T47D (cell line): Measurements from ENCODE around the gene VWF.

Experiments
- DNase-seq, 2 experiments: peaks; one replicate each; pipeline versions ENCODE4 v3.0.0 to v3.0.0-alpha.2; 2011 to 2012; ENCODE audit warnings: low read depth in 1 of 2, low spot score in 1 of 2
- JUND ChIP-seq: IDR thresholded peaks from 2 replicates; pipeline ENCODE4 v1.6.1; 2012; ENCODE audit warnings: low read depth
- in situ Hi-C: cut with HindIII; loops from 2 replicates; pipeline ENCODE4 v1.10.0; 2016; ENCODE audit warnings: low sequenced_read_pairs, low pct_unique_long_range_greater_than_20kb

Gene VWF

DNA sequence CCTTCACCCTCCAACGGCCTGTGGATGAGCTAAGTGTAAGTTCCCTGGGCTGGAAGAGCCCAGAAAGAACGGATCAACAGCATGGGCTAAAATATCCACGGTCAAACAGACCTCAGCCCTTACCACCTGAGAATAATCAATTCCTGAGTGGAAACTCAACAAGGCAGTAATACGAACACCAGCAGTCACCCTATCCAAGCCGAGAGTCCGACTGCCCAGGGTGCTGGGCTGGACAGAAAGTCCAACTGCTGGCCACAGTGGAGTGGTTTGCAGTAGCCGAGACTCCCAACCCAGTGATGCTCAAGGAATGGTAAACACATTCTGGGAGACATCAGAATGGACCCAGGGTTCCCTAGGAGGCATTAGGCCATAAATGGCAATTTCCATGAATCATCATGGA, 216.2 kb downstream of the VWF start:
- no peak for TF ChIP-seq JUND
- in situ Hi-C loops: no loop called here
- no peak for DNase-seq

- DNase-seq: no peak
- in situ Hi-C loops: no loop called here
- TF ChIP-seq JUND: no peak
These were observed 216.7 kb downstream of the VWF start for GRCh38 chr12:5907807-5908206.

- in situ Hi-C loops: no loop called here
- no peak for DNase-seq
- no peak for TF ChIP-seq JUND
These were observed 218.7 kb downstream of the VWF start for GRCh38 chr12:5905757-5906156.

- no peak for TF ChIP-seq JUND
- in situ Hi-C loops: no loop called here
- DNase-seq: no peak
These were observed 219.5 kb downstream of the VWF start for GRCh38 chr12:5904969-5905368.

GRCh38 chr12:5904441-5904840, 220.0 kb downstream of the VWF start:
- no peak for DNase-seq
- in situ Hi-C loops: no loop called here
- no peak for TF ChIP-seq JUND

DNA sequence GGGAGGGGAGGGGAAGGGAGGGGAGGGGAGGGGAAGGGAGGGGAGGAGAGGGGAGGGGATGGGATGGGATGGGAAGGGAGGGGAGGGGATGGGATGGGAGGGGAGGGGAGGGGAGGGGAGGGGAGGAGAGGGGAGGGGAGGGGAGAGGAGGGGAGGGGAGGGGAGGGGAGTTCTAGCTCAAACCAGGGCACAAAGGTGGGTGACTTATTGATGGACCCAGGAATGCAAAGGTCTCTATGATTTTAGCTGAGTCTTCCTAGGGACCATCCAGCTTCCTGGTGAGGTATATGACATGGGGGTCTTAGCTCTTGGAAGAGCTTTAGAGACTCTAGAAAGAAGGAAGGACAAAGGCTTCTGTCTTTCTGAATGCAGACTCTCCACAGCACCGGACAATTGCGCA, 221.7 kb downstream of the VWF start:
- TF ChIP-seq JUND: no peak
- in situ Hi-C loops: no loop called here
- no peak for DNase-seq

DNA sequence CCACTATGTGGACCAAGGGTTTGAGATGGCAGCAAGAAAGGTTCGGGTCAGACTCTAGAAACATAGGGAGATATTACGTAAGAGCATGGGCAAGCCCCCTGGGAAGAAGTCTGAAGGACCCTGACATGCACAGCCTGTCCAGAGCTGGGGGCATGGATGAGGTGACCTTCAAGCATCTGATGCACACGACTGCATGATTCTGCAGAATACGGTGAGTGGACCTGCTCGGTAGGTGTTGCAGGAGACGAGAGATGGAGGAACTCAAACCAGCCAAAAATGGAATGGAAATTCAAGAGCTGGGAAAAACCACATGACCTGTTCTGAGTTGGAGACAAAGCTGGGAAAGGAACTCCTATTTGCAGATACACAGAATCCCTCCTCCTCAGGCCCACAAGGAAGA, 223.1 kb downstream of the VWF start:
- in situ Hi-C loops: no loop called here
- TF ChIP-seq JUND: no peak
- no peak for DNase-seq

DNA sequence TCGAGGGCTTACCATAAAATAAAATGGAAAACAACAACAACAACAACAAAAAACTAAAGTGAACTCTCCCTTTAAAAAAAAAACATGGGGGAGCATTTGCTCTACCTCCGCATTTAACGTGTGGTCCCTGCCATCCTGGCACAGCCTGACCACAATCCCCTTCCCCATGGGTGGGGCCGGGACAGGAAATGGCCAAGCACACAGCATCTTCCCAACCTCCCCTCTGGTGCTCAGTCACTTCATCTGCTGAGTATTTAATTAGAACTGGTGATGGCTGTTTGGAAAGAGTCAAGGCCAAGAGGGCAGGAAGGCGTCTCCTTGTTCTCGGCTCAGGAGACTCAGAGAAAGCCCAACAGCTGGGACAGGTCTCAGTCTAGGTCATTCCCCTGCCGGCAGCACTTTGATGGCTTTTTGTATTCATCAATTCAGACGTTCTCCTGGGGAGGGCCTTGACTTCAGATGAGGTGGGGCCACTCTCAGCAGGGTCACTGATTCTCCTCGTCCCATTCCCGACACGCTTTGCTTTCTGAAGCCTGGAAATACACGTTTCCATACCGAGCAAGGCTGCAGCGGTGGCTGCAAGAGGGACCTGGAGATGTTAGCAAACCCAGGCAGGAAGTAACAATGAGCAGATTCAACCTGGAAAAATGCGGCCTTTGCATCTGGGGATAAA, 223.8 kb downstream of the VWF start:
- in situ Hi-C loops: no loop called here
- TF ChIP-seq JUND: no peak
- DNase-seq: no peak

DNA sequence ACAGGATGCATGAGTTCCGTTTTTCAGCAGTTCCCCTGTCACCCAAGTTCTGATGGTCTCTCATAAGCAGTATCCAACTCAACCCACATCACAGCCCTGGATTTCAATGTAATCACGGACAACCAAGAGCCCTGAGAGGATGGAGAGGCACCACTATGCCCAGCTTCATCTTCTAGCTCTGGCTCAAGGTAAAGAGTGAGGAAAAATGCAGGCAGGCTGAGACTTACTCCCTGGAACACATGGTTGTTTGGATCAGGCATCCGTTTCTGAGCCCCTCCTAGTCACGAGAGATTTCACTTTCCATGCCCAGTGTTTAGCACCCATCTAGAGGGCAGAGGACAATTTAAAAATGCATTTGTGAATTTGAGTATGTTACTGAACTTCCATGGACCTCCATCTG, 224.4 kb downstream of the VWF start:
- in situ Hi-C loops: no loop called here
- no peak for DNase-seq
- no peak for TF ChIP-seq JUND

DNA sequence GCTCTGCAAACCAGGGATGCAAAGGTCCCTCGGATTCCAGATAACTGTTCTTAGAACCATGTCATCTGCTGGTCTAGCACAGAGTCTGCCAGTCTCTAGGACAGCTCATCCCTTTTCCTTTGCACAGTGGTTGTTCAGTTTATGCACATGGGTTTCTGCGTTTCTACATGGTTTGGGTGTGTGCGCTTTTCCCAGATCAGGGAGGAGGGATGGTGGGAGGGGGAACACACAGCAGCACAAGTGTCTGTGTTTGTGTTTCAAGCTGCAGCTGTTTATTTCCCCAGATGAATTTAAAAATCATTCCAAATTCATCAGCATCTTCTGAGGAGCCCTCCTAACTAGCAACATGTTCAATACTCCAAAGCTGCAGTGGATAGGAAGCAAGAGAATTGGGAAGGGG, 224.8 kb downstream of the VWF start:
- no peak for DNase-seq
- TF ChIP-seq JUND: no peak
- in situ Hi-C loops: no loop called here

DNA sequence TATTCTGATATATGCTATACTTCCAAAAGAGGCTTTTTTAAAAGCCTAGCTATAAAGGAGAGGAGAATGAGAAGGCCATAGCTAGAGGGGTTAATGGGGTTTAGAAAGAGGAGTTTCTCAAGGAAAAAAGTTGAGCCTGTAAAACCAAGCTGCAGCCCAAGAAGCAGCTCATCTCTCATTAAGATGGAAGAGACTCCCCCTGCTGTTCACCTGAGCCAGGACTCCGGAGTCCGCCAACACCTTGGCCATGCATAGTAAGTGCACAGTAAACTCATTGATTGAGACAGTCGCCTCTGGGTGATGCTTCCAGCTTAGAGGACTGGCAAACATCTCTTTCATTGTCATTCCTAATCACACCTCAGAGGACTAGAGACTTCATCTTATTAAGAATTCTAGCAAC, 225.6 kb downstream of the VWF start:
- in situ Hi-C loops: no loop called here
- DNase-seq: peak in 1 of 2 experiments; percentile 4
- no peak for TF ChIP-seq JUND
